ENCODE results near the gene PLXNB2.

Gene PLXNB2

DNA sequence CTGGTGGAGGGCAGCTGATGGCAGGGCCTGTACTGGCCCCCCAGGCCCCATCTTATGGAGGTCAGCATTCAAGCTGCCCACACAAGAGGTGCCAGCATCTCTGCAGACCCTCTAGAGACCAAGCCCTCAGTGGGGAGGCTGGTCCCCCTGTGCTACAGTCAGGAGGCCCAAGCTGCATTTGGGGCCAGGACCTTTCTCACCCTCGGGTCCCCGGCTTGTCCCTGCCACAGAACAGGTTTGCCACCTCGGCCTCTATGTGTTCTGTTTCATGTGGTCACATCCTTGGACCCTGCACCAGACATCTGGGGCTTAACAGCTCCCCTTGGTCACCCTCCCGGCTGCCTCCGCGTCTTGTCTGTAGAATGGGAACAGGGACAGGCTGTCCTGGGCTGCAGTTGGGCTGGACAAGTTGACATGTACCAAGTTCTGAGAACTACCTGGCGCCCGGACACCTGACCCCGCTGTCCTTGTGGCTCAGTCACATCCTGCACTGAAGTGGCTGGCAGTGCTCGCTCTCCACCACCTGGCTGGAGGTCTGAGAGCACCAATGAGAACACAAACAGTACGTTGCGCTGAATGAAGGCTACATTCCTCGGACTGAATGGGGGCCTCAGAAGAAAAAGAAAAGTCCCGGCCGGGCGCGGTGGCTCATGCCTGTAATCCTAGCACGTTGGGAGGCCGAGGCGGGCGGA is 2.7 kb upstream of the PLXNB2 start:
- no peak for DNase-seq

DNA sequence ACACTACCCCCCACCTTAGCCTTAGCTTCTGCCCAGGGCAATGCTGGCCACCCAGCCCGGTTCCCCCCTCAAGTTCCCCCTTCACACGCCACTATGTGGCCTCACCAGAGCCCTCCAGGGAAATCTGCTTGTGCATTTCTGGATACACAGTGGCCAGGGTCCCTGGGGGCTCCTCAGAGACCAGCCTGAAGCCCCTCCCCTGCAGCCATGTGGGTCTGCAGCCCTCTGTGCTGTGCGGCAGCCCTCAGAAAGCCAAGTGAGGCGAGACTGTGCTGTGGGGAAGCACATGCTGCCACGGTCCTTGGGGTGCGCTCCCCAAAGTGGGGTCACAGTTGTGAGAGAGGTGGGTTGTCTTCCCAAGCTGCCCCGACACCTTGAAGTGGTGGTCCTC is 2.1 kb upstream of the PLXNB2 start:
- DNase-seq: no peak

DNA sequence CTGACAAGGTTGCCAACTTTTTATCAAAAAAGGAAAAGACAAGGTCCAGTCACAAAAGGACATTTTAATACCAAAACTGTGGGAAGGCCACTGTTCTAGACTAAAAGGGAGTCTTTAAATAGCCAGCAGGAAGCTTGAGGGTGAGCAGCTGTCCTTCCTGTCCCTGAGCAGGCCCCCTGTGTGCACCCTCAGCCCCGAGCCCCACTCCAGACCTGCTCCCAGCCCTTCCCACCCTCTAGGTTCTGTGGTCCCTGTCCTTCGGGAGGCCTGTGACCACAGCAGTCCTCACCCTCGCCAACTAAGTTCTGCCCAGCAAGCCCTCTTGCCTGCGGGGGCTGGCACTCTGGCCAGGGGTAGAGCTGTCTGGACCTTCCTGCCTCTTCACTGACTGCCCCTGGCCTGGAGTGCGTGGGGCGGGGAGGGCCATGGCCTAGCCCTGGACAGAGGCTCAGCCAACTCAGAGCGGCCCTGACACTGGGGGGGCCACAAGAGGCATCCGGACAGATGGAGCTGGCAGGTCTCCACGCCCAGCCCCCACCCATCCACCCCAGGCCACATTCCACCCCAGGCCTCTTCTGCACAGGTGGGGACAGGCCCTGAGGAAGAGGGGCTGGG is 1.6 kb upstream of the PLXNB2 start:
- DNase-seq: no peak

DNA sequence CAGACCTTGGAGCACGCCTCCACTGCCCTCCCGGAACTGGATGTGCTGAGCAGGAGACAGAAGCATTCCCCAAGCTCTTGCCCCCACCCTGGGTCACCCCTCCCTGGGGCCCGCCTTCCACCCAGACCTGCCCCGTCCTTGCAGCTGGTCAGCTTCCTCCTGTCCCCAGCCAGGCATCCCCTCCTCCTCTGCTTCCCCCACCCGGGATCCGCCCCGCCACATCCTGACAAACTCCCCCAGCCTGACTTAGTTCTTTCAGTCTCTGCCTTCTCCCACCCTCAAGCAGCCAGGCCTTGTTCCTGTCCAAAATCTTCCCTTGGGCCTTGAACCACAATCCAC is 1.1 kb upstream of the PLXNB2 start:
- DNase-seq: no peak

DNA sequence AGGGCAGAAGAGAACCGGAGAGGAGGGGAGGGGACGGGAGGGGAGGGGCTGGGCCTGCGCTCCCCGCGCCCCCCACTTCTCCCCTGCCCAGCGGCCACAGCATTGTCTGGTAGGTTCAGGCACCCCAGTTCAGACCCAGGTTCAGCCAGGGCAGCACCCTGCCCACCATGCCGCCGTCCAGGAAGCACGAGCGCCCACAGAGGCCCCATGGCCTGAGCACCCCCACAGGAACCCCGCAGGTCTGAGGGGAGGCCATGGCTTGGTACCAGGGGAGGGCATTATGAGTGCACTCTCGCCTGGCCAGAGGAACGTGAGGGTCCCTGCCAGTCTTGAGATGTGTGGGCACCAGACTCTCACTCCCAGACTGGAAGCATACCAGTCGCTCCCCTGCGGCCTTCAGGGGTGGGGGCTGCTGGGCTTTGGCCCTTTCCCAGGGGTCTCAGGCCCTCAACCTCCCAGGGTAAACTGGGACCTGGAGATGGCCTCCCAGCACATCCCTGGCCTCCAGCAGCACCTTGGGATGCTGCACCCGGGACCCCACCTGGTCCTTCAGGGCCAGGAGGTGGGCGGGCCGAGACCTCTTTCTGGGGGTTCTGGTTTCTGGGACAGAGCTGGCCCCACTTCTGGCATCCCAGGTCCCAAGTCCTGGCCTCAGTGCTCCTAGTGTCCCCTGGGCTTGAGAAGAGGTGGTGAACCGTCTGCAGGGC is 597 bp upstream of the PLXNB2 start:
- no peak for DNase-seq

DNA sequence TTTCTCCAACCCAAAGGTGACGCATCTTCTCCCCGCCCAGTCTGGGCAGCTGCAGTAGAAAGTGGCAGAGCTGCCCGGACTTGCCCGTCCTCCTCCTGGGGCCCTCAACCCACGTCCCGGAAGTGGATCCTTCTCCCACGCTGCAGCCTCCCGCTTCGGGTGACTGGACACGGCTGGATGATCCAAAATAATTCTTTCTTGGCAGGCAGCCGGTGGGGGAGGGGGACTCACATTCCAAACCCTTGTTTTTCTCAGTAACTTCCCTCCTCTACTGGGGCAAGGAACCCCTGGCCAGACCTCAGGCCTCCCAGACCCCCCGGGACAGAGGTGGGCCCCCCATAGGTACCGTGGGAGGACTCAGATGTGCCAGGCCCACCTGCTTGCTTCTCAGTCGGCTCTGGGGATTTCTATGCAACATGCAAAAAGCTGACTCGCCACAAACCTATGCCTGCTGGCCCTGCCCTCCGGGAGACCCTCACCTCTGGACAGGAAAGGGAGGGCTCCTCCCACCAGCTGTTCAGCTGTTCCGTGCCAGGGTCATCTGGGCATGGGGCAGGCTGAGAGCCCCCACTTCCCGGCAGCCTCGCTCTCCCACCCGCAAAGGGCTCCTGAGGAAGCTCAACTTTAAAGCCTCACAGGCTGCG is 1.4 kb downstream of the PLXNB2 start:
- DNase-seq: peak; percentile 75

DNA sequence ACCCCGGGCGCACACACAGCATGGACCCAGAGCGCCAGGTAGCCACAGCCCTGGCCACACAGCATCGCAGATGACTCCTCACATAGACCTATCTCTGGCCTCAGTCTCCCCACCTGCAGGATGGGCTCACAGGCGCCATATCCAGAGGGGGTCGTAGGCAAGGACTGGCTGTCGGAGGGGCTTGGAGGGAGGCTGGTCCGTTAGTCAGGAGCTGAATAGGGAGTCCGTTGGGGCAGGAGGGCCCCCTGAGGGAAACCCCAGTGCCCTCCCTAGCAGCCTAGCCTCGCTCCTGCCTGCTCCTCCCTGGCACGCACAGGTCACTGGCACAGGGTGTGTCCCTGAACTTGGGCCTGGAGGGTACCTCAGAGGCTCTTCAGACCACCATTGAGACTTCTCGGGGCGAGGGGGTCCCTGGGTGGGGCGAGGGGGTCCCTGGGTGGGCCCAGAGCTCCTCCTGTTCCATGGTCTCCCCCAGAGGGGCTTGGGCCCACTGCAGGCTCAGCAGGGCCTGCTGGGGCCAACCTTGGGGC is 2.0 kb downstream of the PLXNB2 start:
- DNase-seq: no peak

DNA sequence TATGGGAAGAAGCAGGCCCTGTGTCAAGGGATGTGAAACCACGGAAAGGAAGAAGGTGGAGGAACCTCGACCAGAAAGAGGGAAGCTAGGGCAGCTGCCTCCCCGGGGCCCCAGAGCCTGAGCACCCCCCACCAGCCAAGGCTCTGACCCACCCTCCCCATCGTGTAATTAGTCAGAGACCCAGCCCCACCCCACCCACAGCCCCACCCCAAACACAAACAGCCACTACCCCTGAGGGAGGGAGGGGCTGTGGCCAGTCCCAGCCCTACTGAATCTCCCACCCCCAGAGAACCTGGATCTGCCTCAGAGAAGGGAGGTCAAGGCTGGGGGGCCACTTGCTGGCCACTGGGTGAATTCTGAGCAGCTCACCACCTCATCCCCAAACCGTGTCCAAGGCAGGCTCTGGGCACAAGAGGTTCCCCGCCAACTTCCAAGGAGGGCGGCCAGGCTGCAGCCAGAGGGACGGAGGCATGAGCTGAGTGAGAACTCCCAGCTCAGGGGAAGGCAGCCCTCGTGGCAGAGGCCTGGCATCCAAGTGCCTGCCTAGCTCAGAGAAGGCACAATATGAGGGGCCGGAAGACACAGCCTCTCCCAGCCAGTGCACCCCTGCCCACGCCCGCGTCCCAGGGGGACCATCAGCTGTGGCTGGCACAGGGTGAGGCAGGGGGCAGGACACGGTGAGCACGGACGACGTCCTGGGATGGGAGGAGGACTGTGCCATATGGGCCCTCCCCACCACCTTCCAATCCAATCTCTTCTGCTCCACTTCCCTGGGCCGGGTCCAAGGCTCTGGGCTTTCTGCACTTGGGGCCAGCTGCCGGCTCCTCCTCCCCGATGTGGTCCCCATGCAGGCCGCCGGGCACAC is 2.7 kb downstream of the PLXNB2 start:
- DNase-seq: peak; percentile 86

DNA sequence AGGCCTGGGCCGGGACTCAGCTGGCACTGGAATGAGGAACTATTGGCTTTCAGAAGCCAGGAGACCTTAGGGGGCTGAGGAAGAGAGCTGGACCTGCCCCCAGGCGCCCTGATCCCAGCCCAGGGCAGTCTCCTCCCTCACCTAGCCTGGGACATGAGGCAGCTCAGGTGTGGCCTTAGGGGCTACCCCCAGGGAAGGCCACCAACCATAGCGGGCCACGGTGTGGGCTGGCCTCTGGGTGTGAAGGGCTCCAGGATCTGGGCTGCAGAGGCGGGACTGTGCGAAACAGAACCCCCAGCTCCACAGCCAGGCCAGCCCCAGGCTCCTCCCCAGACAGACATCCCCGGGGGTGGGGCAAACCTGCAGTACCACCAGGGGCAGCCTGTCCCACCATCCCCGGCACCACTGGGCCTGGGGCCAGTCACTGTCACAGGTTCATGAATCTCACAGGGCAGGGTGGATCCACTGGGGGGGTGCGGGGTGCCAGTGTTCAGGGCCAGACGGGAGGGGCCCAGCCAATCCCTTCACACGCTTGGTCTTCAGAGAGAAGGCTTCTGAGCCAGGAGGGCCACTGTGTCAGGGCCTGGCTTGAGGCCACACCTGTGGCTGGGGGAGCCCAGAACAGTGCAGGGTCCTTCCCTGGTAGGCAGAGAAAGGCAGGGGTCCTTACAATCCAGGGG is 3.5 kb downstream of the PLXNB2 start:
- no peak for DNase-seq

DNA sequence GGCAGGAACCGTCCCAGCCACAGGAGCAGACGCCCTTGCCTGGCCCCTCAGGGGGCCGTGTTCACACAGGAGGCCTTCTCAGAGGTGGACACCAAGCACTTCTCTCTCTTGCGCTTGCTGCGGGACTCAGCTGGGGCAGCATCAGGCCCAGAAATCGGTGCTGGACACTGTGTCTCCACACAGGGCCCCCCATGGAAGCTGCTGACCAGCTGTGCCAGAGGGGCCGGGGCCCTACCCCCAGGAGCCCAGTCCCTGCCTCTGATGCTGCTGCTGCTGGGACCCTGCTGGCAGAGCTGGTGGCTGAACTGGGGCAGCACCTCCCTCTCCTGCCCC is 4.0 kb downstream of the PLXNB2 start:
- no peak for DNase-seq

DNA sequence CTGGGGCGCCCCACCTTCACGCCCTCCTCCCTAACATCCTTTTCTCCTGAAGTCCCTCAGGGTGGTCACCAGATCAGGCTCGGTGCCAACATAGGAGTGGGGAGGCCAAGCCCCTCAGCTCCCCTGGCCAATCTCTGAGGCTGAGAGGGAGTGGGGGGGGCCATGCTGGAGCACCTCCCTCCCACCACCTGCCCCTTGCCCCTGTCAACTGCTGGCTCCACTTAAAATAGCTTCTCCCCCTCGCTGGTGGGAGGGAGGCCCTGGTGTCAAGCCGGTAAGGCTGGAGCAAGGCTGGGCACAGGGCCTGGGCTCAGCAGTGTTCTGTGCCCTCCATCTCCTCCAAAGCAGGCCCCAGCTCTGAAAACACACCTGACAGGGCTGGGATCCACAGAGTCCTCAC is 4.9 kb downstream of the PLXNB2 start:
- DNase-seq: no peak

DNA sequence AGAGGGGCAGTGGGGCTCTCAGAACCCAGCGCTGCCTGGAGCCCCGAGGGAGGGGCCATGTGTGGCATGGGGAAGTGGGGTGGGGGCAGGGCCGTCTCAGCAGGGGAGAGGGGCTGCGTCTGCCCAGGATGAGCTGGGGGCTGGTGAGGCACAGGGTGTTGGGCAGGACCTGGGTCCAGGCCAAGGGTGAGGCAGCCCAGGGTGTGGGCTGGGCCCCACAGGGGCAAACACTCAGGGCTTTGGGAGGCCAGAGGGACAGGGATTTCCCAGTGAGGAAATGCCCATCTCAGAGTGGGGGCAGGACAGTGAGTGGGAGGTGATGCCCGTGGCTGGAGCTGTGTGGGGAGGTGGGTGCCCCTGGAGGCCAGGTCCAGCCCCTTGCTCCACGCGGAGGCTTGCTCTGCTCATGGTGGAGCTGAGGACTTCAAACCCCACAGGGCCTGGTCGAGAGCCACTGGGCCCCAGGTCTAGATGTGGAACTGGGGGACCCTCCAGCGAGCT is 5.4 kb downstream of the PLXNB2 start:
- DNase-seq: no peak

DNA sequence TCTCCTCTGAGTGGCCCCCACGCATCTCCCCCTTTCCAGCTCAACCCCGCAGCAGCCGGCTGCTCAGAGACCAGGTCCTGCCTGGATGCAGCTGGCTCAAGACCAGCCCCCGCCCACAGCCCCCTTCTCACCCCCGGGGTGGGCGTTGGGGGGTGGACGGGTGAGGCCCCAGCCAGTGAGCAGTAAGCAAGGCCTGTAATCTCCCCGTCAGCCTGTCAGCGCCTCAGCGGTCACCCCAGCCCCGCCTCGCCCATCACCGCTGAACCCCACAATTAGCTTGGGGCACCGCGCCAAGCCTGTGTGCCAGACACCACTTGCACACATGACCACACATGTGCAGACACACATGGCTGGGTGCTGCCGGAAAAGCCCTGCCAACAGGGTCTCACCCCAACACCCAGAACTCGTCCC is 5.9 kb downstream of the PLXNB2 start:
- DNase-seq: no peak

DNA sequence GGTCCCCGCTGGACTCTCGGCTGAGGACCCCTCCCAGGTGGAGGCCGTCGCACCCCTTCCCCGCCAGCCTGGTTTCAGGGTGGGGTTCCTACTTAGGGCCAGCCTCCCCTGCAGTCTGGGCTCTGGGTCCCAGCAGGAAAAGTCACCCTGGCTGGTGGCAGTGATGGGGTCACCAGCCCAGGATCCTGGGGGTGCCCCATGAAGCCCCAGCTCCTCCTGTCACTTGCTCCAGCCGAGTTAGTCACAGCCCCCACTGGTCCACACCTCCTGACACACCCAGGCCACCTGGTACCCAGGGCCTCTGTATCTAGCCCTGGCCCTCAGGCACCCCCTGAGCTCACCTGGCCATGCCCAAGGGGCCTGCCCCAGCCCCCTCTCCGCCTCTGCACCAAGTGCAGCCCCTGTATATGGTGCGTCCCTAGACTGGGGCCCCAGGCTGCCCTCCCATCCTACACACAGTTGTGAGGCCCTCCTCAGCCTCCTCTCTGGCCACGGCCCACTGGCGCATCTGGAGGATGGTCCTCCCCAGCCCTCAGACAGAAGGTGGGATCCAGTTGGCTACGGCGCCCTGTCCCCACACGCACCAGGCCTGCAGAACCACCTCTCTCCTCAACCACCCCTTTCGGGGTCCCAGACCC is 6.7 kb downstream of the PLXNB2 start:
- DNase-seq: no peak

DNA sequence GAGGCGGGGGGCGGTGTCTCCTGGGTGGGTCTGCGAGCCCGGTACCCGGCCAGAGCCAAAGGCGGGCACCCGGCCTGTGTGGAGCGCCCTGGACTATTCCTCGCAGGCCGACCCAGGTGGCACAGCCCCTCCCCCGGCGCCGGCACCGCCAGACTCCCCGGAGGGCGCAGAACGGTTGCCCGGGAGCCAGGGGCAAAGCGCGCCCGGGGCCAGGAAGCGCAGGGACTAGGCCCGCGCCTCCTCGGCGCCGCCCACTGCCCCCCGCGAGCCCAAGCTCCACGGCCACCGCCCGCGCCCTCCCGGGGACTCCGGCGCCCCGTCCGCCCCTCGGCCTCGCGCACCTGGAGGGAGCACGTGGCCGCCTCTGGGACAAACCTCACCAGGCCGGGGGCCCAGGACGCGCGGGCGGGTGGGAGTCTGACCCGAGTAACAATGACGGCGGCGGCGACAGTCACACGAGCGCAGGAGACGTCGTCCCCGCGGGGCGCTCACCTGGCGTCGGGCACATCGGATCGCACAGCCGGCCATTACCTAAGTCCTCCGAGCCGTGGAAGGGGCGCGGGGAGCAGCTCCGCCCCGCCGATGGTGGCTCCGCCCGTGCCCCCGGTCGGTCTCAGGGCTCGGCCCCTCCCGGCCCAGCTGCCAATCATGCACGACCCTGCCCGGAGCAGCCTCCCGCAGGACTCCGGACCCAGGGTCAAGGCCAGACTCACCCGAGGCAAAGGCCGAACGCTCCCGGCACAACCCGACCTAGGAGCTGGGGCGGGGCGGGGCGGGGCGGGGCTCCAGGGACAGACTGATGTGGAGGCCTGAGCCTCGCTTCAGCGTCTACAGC is 7.4 kb downstream of the PLXNB2 start:
- DNase-seq: no peak

DNA sequence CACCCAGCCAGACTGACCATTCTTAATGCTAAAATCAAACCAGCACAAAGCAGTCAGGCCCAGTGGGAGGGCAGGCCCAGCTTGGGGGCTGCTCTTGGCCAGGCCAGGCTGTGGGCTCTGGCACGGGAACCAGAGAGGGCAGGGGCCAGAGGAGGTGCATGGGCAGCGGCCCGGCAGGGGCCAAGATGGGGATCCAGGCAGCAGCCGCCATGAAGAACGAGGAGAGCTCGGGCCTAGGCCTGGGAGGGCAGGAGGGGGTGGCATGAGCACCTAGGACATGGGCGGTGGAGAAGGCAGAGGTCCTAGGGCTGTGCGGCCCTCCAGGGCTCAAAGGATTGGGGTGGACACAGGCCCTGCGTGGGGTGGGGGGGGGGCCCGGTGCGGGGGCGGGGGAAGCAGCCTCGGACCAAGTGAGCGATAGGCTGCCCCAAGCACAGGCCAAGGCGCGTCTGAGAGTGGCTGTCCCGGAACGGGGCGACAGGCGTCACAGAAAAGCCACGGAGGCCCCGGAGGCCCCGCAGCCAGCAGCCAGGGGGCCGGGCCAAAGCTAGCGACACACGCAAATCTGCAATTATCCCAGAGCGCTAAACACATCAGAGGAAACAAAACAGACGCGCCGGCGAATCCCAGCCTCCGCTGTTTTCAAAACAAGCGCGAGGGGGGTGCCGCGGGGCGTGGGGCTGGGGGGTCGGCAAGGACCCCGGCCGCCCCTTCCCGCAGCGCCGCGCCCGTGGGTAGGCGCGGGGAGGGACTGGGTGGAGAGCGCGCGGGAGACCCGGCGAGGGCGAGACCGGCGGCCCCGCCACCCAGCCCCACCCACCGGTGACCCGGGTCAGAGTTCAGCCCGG is 8.3 kb downstream of the PLXNB2 start:
- no peak for DNase-seq

DNA sequence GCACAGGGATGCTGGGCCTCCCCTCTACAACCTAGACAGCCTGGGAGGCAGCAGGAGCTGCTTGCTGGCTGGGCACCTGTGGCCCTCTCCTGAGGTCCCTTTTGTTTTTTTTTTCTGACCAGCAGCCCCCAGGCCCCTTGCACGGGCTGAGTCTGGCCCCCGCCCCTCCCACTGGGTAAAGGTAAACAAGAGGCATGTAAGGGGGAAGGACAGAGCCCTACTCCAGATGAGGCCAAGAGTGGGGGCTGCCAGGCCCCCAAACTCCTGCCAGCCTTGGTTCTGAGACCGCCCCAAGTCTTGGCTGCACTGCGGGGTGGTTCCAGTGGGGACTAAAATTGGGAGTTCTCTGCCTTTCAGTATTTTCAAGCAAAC is 9.2 kb downstream of the PLXNB2 start:
- no peak for DNase-seq

DNA sequence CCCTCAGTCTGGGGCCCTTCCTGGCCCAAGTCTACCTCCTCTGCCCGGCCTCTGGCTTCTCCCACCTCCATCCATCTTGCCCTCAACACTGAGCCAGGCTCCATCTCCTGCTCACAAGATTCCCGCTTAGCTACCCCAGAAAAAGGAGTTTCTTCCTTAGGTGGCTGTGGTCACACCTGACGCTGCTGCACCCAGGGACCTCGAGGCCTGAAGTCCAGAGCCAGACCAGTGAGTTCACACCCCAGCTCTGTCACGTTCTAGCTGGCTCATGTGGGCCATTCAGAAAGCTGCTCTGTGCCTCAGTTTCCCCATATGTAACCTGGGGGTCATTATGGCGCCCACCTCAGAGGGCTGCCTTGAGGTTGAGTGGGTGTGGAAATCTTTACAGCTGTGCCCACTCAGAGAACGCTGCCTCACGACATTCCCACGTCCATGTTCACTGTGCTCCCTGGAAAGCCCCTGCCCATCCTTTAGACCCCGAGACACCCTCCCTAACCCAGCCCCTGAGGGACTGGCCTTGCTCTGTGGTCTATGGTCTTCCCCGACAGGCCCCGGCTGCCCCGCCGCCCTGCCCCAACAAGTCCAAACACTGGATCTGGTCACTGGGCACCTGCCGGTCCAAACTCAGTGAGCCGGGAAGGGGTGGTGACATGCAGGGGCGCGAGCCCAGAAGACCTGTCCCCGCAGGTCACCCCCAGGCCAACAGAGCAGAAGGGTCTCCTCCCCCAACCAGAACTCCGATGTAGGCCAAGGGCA is 9.8 kb downstream of the PLXNB2 start:
- DNase-seq: no peak

Measured in NCI-H2171 treated with DMSO at 0.1 percent for 48 hours (cell line).